A673 (cell line): ENCODE data around the gene RXRB. TPM values are rescaled to one million over a fixed set of nuclear protein-coding genes. Genes with fewer than 3 reads are reported as not detected.
A peak's percentile ranks its signal among the peaks of the same experiment; 100 is the strongest.

ENCODE experiments used
- BruUV-seq: library from RNA; stranded (reverse); fragments of 400-500 nt; replicated peaks from 2 replicates; lab custom pipeline; 2021; lab: Mats Ljungman, UMichigan
- CTCF ChIA-PET: fragments of 300-600 bp; sonication (Branson Sonifier 250); formaldehyde crosslinking; loops from one replicate; lab custom pipeline; 2022; ENCODE audit warnings: antibody characterized with exemption; lab: Charles Lee
- POLR2A ChIA-PET: fragments of 300-600 bp; sonication (Branson Sonifier 250); formaldehyde crosslinking; loops from one replicate; lab custom pipeline; 2022; ENCODE audit warnings: antibody characterized with exemption; ENCODE audit not compliant: low non-redundant PET; lab: Charles Lee
- DNase-seq: peaks from one replicate; pipeline ENCODE4 v3.0.0-alpha.2; 2015; ENCODE audit warnings: low spot score
- H3K27ac ChIP-seq: fragments of 200-600 bp; sonication (generic); 2 replicates; pipeline ENCODE4 v1.5.1; 2016; ENCODE audit warnings: mixed run types, low read depth, mild to moderate bottlenecking, mixed read lengths, antibody characterized with exemption, low read length; ENCODE audit not compliant: poor library complexity, severe bottlenecking
- H3K27me3 ChIP-seq: fragments of 200-600 bp; sonication (generic); replicated peaks from 2 replicates; pipeline ENCODE4 v1.6.1; 2017; ENCODE audit warnings: mixed run types, low read depth, mild to moderate bottlenecking, mixed read lengths, antibody characterized with exemption, low read length; ENCODE audit not compliant: insufficient read depth, poor library complexity
- H3K36me3 ChIP-seq: fragments of 200-600 bp; sonication (generic); 2 replicates; pipeline ENCODE4 v1.6.1; 2016; ENCODE audit warnings: mixed run types, mild to moderate bottlenecking, mixed read lengths, antibody characterized with exemption, low read length; ENCODE audit not compliant: insufficient read depth, poor library complexity, severe bottlenecking
- H3K4me1 ChIP-seq: fragments of 200-600 bp; sonication (generic); 2 replicates; pipeline ENCODE4 v1.6.1; 2017; ENCODE audit warnings: mixed run types, mild to moderate bottlenecking, mixed read lengths, antibody characterized with exemption, low read length; ENCODE audit not compliant: insufficient read depth, poor library complexity, severe bottlenecking
- H3K4me3 ChIP-seq: fragments of 200-600 bp; sonication (generic); 2 replicates; pipeline ENCODE4 v1.5.1; 2016; ENCODE audit warnings: low read depth, mixed run types, mild to moderate bottlenecking, mixed read lengths, low read length; ENCODE audit not compliant: poor library complexity, severe bottlenecking
- H3K9me3 ChIP-seq: fragments of 200-600 bp; sonication (generic); 2 replicates; pipeline ENCODE4 v1.6.1; 2016; ENCODE audit warnings: mixed run types, low read depth, mild to moderate bottlenecking, mixed read lengths, antibody characterized with exemption, low read length; ENCODE audit not compliant: poor library complexity, severe bottlenecking
- CTCF ChIP-seq: fragments of 300-800, 200-600 bp; sonication (generic); conservative IDR thresholded peaks from 2 replicates; pipeline ENCODE4 v1.5.1; 2017; ENCODE audit warnings: low read depth, mild to moderate bottlenecking, antibody characterized with exemption, low read length, moderate library complexity, mixed read lengths
- EZH2 ChIP-seq: fragments of 200-600 bp; sonication (generic); IDR thresholded peaks from 2 replicates; pipeline ENCODE4 v1.6.1; 2017; ENCODE audit warnings: borderline replicate concordance, low read depth, mild to moderate bottlenecking, mixed read lengths, antibody characterized with exemption, low read length; ENCODE audit not compliant: poor library complexity, severe bottlenecking
- intact Hi-C: fragments of 100-400 bp; cut with micrococcal nuclease; formaldehyde crosslinking; loops from one replicate; pipeline ENCODE4 v1.10.0; 2022; ENCODE audit not compliant: unreplicated experiment
- total RNA-seq: library from RNA; stranded (reverse); gene quantifications from 2 replicates; pipeline ENCODE4 v1.2.3, GENCODE V29; 2021

RXRB gene
- total RNA-seq, 1 experiment from 2014 or later = 43.6 TPM

GRCh38 chr6:33212857-33213165 lies 12.3 kb upstream of the RXRB start:
- no peaks in the 10 kb centered on the region for H3K9me3 ChIP-seq
- peaks cover 9% of the 10 kb centered on the region for H3K4me1 ChIP-seq
- peaks cover 11% of the 10 kb centered on the region for H3K36me3 ChIP-seq
- H3K4me3 ChIP-seq = peak overlapping the region; percentile 53
- intact Hi-C loops = no loop called here
- no peaks in the 10 kb centered on the region for H3K27me3 ChIP-seq
- H3K27ac ChIP-seq = peak overlapping the region; percentile 50
- no peak for DNase-seq
- TF ChIP-seq CTCF (no peak), EZH2 (no peak)
- no TSS peak for BruUV-seq
- POLR2A ChIA-PET = no interaction called here
- CTCF ChIA-PET = interaction anchor here (1.1 kb wide), 1 partner anchor 35 kb away, joined by 4 read pairs; no protein-coding TSS in a partner anchor

GRCh38 chr6:33211666-33212422 lies 11.4 kb upstream of the RXRB start:
- POLR2A ChIA-PET = no interaction called here
- TF ChIP-seq CTCF = no peak
- TF ChIP-seq EZH2 = no peak
- no peak for DNase-seq
- H3K4me3 ChIP-seq = no peak overlapping the region
- no peaks in the 10 kb centered on the region for H3K27me3 ChIP-seq
- peaks cover 13% of the 10 kb centered on the region for H3K4me1 ChIP-seq
- H3K36me3 ChIP-seq = peaks cover 11% of the 10 kb centered on the region
- H3K9me3 ChIP-seq = no peaks in the 10 kb centered on the region
- CTCF ChIA-PET = no interaction called here
- no peak overlapping the region for H3K27ac ChIP-seq
- intact Hi-C loops = no loop called here
- no TSS peak for BruUV-seq

DNA sequence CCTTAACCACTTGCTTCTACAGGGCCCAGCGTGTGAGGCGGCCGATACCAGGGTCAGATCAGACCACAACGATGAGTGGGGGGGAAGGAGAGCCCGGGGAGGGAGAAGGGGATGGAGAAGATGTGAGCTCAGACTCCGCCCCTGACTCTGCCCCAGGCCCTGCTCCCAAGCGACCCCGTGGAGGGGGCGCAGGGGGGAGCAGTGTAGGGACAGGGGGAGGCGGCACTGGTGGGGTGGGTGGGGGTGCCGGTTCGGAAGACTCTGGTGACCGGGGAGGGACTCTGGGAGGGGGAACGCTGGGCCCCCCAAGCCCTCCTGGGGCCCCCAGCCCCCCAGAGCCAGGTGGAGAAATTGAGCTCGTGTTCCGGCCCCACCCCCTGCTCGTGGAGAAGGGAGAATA lies 10.7 kb upstream of the RXRB start:
- no peaks in the 10 kb centered on the region for H3K9me3 ChIP-seq
- ChIA-PET CTCF (no interaction called here), POLR2A (no interaction called here)
- H3K27ac ChIP-seq = no peak overlapping the region
- no peak for TF ChIP-seq CTCF
- no peak for TF ChIP-seq EZH2
- peaks cover 11% of the 10 kb centered on the region for H3K36me3 ChIP-seq
- intact Hi-C loops = no loop called here
- DNase-seq = no peak
- H3K27me3 ChIP-seq = no peaks in the 10 kb centered on the region
- H3K4me1 ChIP-seq = peaks cover 20% of the 10 kb centered on the region
- H3K4me3 ChIP-seq = no peak overlapping the region
- BruUV-seq = no TSS peak
